Caki2 (cell line): ENCODE measurements around the gene HOXC12. TPM values are rescaled to one million over a fixed set of nuclear protein-coding genes. Genes with fewer than 3 reads are reported as not detected.

Source experiments
- DNase-seq: peaks from one replicate; pipeline ENCODE4 v3.0.0-alpha.2; 2015; ENCODE audit warnings: low read depth
- in situ Hi-C: cut with HindIII; loops from 2 replicates; pipeline ENCODE4 v1.10.0; 2016; ENCODE audit warnings: low sequenced_read_pairs, low pct_unique_long_range_greater_than_20kb, mixed read lengths
- total RNA-seq: library from RNA; depleted of rRNA; stranded (reverse); fragments of >200 nt; shearing (Covaris generic); gene quantifications from 2 replicates; pipeline ENCODE4 v1.2.3, GENCODE V29; 2014; ENCODE audit warnings: low replicate concordance

The HOXC12 gene
- total RNA-seq, 1 experiment from 2014 or later: not detected

- in situ Hi-C loops: loop anchor here (25.0 kb wide), 1 partner anchor 213 kb away; no protein-coding TSS in a partner anchor
- DNase-seq: peak; percentile 77
Measured at GRCh38 chr12:53999559-54000115, 44.9 kb downstream of the HOXC12 start.

- DNase-seq: no peak
Measured at GRCh38 chr12:54000116-54001114, 45.7 kb downstream of the HOXC12 start, which contains the start of gene HOXC9. Gene HOXC9 (plus strand): TSS chr12:54000161. CDS start chr12:54000189, 28 bp downstream.

GRCh38 chr12:54001283-54002187 is 46.8 kb downstream of the HOXC12 start:
- DNase-seq: no peak
- in situ Hi-C loops: loop anchor here (25.0 kb wide), 1 partner anchor 211 kb away; no protein-coding TSS in a partner anchor

More at GRCh38 chr12:54000116-54001114, 45.7 kb downstream of the HOXC12 start, which contains the start of gene HOXC9:
- in situ Hi-C loops: loop anchor here (25.0 kb wide), 1 partner anchor 212 kb away; no protein-coding TSS in a partner anchor

DNA sequence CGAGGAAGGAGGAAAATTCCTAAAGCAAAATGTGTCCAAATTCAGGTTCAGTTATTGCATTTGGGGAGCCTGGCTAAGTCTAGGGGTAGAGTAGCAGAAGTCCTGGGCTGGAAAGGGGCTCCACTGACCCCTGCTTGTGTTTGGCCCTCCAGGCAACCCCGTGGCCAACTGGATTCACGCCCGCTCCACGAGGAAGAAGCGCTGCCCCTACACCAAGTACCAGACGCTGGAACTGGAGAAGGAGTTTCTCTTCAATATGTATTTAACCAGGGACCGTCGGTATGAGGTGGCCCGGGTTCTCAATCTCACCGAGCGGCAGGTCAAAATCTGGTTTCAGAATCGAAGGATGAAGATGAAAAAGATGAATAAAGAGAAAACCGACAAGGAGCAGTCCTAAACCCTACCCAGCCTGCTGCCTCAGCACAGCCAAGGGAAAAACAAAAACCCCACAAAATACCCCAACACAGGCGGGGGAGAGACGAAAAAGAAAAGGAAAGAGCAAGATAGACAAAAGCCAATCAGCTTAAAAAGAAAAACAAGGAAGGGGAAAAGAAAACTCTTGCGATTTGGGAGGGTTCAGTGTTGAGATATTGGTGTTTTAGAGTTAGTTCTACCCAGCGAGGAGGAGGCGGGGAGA is 47.7 kb downstream of the HOXC12 start:
- DNase-seq: no peak
- in situ Hi-C loops: loop anchor here (25.0 kb wide), 1 partner anchor 210 kb away; no protein-coding TSS in a partner anchor

GRCh38 chr12:54002915-54003389 is 48.2 kb downstream of the HOXC12 start:
- in situ Hi-C loops: loop anchor here (25.0 kb wide), 1 partner anchor 209 kb away; no protein-coding TSS in a partner anchor
- DNase-seq: no peak

DNA sequence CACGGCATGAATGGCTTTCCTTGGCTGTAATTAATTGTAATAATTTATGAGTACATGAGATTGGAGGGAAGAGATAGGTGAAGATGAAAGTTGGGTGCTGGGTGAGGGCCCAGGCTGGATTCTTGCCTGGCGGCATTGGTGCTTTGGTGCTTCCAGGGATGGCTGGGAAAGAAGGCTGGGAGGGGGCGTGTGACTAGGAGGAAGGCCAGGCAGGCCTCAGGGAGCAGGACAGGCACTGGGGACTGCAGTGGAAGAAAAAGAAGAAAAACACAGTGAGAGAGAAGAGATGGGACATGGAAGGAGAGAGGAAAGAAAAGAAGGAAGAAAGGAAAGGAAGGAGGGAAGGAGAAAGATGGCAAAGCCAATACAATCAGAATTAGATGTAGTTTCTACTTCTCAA is 48.9 kb downstream of the HOXC12 start:
- DNase-seq: no peak
- in situ Hi-C loops: loop anchor here (25.0 kb wide), 1 partner anchor 209 kb away; no protein-coding TSS in a partner anchor

DNA sequence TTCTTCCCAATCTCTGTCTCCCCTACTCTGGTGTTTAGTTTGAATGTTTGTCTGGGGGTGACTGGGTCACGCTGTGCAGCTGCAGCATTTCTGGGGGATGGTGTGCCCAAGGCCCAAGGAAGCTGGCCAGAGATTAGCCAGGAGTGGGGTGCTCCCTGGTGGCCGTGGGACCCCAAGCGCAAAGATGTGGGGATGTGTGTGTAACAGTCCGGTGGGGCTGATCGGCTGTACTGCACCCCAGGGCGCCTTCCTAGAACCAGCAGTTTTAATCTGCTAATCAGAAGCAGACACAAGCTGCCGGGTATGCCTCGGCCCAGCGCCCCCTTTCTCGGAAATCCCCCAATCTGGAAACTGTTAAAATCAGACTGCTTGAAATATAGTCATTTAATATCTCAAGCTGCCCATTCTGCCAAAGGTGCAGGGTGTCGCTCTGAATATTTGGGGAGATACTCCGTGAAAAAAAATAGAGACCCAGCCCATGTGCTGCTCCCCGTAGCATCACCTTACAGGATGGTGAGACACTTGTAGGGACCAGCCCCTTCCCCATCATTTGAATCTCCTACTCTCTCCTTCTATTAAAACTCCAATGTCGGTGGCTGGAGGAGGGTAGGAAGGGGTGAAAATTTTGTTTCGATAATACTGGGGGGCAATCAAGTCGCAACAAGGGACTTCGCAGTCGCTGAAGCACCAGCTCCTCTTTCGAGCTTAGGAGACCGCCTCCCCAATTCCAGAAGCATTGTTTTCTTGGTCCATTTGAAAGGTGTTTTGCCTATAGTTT is 49.5 kb downstream of the HOXC12 start:
- in situ Hi-C loops: loop anchor here (25.0 kb wide), 1 partner anchor 208 kb away; no protein-coding TSS in a partner anchor
- DNase-seq: no peak

DNA sequence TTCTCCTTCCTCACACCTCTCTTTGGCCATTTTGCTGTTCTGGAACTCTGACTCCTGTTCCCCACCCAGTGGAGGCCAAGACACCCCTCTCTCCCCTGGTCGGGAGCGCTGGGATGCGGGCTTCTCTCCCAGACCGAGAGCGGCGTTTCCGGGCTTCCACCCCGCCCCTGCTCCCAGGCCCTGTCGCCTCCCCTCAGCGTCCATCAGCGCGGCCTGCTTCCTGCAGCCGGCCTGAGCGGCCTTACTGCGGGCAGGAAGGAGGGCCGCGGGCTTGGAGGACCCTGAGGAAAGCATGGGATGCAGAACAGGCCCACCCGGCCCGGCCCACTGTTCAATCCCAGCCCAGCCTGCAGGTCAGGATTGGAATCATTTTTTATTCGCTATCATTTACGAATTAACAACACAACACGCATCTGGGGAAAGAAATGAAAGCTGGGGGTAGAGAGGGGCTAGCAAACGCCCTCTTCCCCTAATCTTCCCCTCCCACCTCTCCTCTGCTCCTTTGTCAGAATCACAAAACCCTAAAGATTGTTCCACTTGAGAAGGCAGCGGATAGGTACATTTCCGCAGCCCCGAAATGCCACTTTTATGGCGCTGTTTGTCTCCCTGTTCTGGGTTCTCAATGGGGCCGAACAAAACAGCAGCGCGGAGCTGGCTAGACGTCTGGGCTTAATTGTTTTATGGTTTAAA is 50.3 kb downstream of the HOXC12 start:
- in situ Hi-C loops: loop anchor here (25.0 kb wide), 1 partner anchor 207 kb away; no protein-coding TSS in a partner anchor
- no peak for DNase-seq

- in situ Hi-C loops: loop anchor here (25.0 kb wide), 1 partner anchor 207 kb away; no protein-coding TSS in a partner anchor
- DNase-seq: no peak
Measured at GRCh38 chr12:54005531-54005852, 50.8 kb downstream of the HOXC12 start.

DNA sequence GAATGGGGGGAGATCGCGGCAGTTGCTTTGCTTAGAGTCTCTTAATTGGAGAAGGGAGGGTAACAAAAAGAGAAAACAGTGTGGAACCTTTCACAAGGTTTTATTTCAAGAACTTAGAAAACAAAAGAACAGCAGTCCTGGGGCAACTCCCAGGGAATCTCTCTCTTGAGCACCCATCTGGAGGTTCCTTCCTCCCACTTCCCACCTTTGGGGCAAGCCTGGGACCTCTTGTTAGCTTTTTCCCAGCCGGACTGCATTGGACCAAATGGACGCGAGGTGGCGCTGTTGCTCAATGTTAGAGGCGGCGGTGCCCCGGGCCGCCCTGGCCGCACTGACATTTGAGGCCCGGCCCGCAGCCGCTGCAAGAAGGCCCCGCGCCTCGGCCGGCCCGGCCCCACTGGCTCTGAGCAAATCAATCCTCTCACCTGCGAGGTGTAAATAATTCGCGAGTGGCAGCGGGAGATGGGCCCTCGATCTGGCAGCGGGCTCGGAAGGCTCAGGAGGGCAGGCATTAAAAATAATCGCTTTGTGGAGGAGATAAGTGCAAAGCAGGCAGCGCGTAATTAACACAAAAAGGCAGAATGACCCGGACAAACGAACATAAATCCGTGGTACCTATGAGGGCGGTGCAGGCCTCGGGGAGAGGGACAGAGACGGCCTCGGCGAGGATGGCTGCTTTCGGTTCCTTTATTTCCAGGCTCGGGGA is 51.3 kb downstream of the HOXC12 start:
- in situ Hi-C loops: loop anchor here (25.0 kb wide), 1 partner anchor 206 kb away; no protein-coding TSS in a partner anchor
- peak; percentile 67 for DNase-seq

DNA sequence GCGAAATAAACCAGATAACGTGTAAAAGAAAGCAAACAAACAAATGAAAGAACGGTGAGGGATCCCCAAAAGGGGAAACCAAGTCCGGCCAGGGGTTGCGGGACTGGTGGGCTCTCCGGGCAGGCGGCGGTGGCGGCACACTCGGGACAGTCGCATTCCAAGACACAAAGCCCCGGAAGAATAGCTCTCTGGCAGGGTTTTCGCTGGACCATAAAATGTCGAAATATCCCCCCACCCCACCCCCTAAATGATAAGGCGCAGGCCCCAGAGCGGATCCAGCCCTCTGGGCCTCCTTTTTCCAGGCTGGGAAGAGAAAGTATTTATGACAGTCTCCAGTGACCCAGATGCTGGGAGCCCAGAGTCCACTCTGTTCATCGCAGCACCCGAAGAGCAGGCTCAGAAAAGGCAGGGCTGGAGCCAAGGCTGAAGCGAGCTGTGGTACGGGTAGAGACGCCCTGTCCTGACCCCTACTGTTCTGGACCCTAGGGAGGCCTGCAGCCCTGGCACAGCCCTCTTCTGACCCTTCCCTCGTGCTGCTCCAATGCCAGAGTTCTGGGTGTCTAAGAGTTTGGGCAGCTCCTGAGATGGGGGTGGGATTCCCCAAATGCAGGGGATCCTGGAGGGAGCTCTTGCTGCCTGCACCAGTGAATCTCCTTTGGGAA is 52.0 kb downstream of the HOXC12 start:
- in situ Hi-C loops: loop anchor here (25.0 kb wide), 1 partner anchor 206 kb away; no protein-coding TSS in a partner anchor
- no peak for DNase-seq

DNA sequence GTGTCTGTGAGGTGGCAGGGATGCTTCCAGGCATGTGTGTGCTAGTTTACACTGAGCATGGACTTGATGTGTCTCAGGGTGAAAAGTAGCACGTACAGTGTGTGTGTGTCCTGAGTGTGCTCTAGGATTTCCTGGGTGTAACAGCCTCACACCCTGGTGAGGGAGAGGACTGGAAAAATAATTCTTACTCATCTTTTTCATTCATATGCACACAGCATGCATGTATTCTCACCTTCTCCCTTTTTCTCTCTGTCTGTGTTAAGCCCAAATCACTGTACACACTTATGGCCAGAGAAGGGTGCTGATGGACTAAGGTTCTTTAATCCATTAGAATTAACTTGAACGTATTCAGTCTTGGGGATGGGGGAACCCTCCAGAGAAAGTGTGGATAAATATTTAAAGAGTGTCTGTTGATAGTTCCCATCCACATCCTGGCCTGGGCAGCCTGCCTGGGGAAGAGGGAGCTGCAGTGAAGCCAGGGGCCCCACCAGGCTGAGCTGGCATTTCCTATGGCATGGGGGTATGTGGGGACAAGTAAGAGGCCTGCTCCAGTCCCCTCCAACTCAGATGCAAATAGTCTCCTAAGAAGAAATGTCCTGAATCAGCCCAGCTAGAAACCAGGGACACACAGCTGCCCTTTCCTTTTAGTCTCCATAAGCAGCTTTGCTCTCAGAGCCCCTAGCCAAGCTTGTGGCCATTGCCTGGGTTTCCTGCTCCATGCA is 53.0 kb downstream of the HOXC12 start:
- in situ Hi-C loops: loop anchor here (25.0 kb wide), 1 partner anchor 205 kb away; no protein-coding TSS in a partner anchor

GRCh38 chr12:54008260-54008552 is 53.5 kb downstream of the HOXC12 start:
- in situ Hi-C loops: loop anchor here (25.0 kb wide), 1 partner anchor 204 kb away; no protein-coding TSS in a partner anchor
- no peak for DNase-seq

More for the DNA sequence above, 53.0 kb downstream of the HOXC12 start:
- DNase-seq: no peak
